H1 (cell line): ENCODE data around the gene MLC1.

Experiments used
- CBX8 ChIP-seq: fragments of 300-800, 300-1000 bp; sonication (generic); IDR thresholded peaks from 2 replicates; pipeline ENCODE4 v1.7.1; 2016; ENCODE audit warnings: low read depth, low read length, borderline replicate concordance
- CREB1 ChIP-seq: IDR thresholded peaks from 2 replicates; pipeline ENCODE4 v1.6.1; 2012; ENCODE audit warnings: inconsistent platforms
- EP300 ChIP-seq, 2 experiments: IDR thresholded peaks; 1 replicate in 1 of 2; 2 replicates in 1 of 2; pipeline ENCODE4 v1.6.1; 2011 to 2012; ENCODE audit warnings: low read depth in 2 of 2, low read length in 2 of 2, mild to moderate bottlenecking in 2 of 2, borderline replicate concordance in 1 of 2, inconsistent platforms in 1 of 2, moderate library complexity in 1 of 2
- EZH2 ChIP-seq: fragments of 200-600 bp; sonication (generic); IDR thresholded peaks from 2 replicates; pipeline ENCODE4 v1.7.1; 2012; ENCODE audit warnings: low read depth, mild to moderate bottlenecking, moderate library complexity, low read length, inconsistent platforms; ENCODE audit not compliant: severe bottlenecking
- KDM1A ChIP-seq: fragments of 200-600, 300-600 bp; sonication (generic); IDR thresholded peaks from 2 replicates; pipeline ENCODE4 v1.7.1; 2016; ENCODE audit warnings: mild to moderate bottlenecking, low read length, borderline replicate concordance
- POLR2A ChIP-seq, 2 experiments: IDR thresholded peaks; 1 replicate in 1 of 2; 2 replicates in 1 of 2; pipeline ENCODE4 v1.6.1; 2011; ENCODE audit warnings: low read depth in 2 of 2, low read length in 2 of 2, mild to moderate bottlenecking in 2 of 2; ENCODE audit errors: control extremely low read depth in 1 of 2
- TF ChIP-seq, protein P1 (sequence below), 3 experiments: IDR thresholded peaks; 1 replicate in 2 of 3; 2 replicates in 1 of 3; pipeline versions ENCODE4 v1.5.1 to v1.6.1; 2011; ENCODE audit warnings: low read length in 3 of 3, mild to moderate bottlenecking in 3 of 3, inconsistent platforms in 2 of 3, low read depth in 1 of 3, moderate library complexity in 1 of 3; ENCODE audit not compliant: insufficient read depth in 1 of 3; ENCODE audit errors: control extremely low read depth in 1 of 3

GRCh38 chr22:50091092-50091768 is 6.0 kb upstream of the MLC1 start:
- TF ChIP-seq, protein P1, sequence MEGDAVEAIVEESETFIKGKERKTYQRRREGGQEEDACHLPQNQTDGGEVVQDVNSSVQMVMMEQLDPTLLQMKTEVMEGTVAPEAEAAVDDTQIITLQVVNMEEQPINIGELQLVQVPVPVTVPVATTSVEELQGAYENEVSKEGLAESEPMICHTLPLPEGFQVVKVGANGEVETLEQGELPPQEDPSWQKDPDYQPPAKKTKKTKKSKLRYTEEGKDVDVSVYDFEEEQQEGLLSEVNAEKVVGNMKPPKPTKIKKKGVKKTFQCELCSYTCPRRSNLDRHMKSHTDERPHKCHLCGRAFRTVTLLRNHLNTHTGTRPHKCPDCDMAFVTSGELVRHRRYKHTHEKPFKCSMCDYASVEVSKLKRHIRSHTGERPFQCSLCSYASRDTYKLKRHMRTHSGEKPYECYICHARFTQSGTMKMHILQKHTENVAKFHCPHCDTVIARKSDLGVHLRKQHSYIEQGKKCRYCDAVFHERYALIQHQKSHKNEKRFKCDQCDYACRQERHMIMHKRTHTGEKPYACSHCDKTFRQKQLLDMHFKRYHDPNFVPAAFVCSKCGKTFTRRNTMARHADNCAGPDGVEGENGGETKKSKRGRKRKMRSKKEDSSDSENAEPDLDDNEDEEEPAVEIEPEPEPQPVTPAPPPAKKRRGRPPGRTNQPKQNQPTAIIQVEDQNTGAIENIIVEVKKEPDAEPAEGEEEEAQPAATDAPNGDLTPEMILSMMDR (IDR thresholded peaks at IDR 0.05; ENCODE audit: control extremely low read depth in 1 of 3, insufficient read depth in 1 of 3, low read depth in 1 of 3, low read length in 3 of 3): no peak
- TF ChIP-seq POLR2A (IDR thresholded peaks at IDR 0.05; ENCODE audit: control extremely low read depth in 1 of 2, low read depth in 2 of 2, low read length in 2 of 2): no peak
- TF ChIP-seq EZH2: no peak
- TF ChIP-seq CREB1: no peak
- TF ChIP-seq KDM1A: no peak
- no peak for TF ChIP-seq CBX8
- no peak for TF ChIP-seq EP300 (IDR thresholded peaks at IDR 0.05; ENCODE audit: borderline replicate concordance in 1 of 2, low read depth in 2 of 2, low read length in 2 of 2)
